ACHN (cell line): Measurements from ENCODE around the gene BIRC3.
"Not testable (repeated sequence)": the region's sequence is repeated elsewhere in the genome, so short reads cannot be mapped to it uniquely, and the experiment has no call there.

ENCODE experiments used
- DNase-seq: peaks from one replicate; pipeline ENCODE4 v3.0.0-alpha.2; 2015
- in situ Hi-C: cut with HindIII; loops from 2 replicates; pipeline ENCODE4 v1.10.0; 2017; ENCODE audit warnings: low sequenced_read_pairs, low pct_ligation_motif_present, low pct_unique_long_range_greater_than_20kb

BIRC3 gene

DNA sequence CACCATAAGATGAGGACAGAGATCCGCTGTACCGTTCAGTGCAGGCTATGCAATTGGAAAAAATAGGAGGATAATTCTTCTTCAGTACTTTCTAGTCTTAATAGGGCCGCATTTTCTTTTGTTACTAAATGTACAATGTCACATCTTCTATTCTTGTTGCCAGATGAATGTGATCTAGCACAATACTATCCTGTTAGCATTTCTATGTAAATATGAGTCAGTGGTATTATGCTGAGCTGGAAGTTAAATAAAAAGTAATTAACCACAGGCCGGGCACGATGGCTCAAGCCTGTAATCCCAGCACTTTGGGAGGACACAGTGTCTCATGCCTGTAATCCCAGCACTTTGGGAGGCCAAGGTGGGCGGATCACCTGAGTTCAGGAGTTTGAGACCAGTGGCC is 24.4 kb upstream of the BIRC3 start:
- in situ Hi-C loops = no loop called here
- no peak for DNase-seq

DNA sequence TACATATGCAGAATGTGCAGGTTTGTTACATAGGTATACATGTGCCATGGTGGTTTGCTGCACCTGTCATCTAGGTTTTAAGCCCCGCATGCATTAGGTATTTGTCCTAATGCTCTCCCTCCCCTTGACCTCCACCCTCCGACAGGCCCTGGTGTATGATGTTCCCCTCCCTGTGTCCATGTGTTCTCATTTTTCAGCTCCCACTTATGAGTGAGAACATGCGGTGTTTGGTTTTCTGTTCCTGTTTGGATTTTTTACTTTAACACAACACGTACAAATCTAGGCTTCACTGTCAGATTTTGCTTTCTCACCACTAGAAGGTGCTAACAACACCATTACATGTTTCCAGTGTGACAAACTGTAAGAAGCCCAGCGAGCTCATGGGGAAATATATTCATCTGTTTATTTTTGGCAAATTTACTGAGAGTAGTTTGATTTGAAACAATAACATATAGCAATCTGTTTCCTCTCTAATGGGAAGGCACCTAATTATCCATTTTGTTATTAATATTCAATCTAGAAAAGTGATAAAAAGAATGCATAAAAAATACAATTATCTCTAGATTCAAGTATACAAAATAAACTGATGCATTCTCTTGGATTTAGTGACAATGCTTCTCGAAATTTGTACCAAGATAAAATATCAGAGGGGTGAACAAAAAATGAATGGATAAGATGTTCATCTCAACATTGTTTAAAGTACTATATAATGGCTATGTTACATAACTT is 23.2 kb upstream of the BIRC3 start:
- DNase-seq = peak; percentile 63
- in situ Hi-C loops = no loop called here

DNA sequence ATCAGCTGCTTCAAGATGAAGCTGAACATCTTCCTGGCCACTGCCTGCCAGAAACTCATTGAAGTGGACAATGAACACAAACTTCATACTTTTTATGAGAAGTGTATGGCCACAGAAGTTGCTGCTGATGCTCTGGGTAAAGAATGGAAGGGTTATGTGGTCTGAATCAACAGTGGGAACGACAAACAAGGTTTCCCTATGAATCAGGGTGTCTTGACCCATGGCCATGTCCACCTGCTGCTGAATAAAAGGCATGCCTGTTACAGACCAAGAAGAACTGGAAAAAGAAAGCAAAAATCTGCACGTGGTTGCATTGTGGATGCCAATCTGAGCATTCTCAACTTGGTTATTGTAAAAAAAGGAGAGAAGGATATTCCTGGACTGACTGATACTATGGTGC is 22.2 kb upstream of the BIRC3 start:
- in situ Hi-C loops = no loop called here
- DNase-seq = no peak

DNA sequence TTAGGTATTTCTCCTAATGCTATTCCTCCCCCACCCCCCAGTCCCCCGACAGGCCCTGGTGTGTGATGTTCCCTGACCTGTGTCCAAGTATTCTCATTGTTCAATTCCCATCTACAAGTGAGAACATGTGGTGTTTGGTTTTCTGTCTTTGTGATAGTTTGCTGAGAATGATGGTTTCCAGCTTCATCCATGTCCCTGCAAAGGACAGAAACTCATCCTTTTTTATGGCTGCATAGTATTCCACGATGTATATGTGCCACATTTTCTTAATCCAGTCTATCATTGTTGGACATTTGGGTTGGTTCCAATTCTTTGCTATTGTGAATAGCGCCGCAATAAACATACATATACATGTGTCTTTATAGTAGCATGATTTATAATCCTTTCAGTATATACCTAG is 20.5 kb upstream of the BIRC3 start:
- in situ Hi-C loops, DNase-seq: not testable (repeated sequence)

DNA sequence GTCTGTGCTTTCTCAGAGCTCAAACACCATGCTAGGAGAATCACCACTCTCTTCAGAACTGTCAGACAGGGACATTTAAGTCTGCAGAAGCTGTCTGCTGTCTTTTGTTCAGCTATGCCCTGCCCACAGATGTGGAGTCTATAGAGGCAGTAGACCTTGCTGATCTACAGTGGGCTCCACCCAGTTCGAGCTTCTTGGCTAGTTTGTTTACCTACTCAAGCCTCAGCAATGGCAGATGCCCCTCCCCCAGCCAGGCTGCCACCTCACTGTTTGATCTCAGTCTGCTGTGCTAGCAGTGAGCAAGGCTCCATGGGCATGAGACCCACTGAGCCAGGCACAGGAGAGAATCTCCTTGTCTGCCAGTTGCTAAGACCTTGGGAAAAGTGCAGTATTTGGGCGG is 16.4 kb upstream of the BIRC3 start:
- in situ Hi-C loops, DNase-seq: not testable (repeated sequence)

DNA sequence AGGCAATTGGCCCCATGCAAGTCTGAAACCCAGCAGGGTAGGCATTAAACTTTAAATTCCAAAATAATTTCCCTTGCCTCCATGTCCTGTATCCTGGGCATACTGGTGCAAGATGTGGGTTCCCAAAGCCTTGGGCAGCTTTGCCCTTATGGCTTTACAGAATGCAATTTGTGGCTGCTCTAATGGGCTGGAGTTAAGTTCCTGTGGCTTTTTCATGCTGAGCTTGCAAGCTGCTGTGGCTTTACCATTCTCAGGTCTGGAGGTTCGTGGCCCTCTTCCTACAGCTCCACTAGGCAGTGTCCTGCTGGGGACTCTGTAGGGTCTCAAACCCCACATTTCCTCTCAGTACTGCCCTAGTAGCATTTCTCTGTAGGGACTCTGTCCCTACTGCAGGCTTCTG is 15.0 kb upstream of the BIRC3 start:
- no peak for DNase-seq
- in situ Hi-C loops = no loop called here

DNA sequence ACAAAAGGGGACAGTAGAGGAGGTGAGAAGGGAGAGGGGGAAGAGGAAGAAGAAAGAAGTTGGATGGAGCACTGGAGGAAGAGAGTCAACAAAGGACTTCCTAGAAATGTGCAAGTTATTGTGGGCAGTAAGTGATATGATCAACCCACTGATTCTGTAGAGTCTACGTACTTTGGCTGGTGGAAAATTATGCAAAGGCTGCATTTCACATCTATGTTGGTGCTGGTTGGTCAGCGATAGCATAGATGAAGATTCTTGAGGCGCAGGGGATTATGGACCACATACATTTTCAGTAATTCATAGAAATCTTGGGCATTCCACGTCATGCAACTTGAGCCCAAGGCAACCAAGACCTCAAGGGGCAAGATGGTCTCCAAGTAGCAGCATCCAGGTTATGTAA is 12.6 kb upstream of the BIRC3 start:
- DNase-seq = no peak
- in situ Hi-C loops = no loop called here

DNA sequence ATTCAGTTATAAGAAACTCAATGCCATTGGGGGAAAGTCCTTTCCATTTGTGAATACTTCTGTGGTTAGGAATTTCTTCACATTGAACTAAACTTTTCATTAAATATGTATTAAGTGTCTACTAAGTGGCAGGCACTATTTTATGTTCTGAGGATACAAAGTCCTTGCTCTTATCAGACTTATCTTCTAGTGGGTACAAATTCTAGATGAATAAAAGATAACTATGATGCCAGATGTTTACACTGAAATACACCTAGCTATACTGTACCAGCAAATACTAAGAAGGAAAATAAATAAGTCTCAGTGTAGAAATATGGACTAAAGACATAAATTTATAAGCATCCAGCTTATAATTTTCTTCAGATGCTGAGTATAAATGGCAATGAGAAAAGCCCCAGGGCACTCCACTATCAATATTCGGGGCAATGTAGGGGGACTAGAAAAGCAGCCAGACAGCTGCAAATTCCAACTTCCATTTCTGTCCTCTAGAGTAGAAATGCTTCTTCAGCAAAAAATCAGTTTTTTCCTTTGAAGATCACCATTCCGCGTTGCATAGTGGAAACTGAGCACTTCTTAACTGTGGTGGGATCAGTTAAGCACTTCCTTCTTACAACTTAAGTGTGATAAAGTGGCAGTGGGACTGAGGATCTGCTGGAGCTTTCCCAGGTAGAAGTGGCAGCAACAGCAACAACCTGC is 11.8 kb upstream of the BIRC3 start:
- in situ Hi-C loops = no loop called here

DNA sequence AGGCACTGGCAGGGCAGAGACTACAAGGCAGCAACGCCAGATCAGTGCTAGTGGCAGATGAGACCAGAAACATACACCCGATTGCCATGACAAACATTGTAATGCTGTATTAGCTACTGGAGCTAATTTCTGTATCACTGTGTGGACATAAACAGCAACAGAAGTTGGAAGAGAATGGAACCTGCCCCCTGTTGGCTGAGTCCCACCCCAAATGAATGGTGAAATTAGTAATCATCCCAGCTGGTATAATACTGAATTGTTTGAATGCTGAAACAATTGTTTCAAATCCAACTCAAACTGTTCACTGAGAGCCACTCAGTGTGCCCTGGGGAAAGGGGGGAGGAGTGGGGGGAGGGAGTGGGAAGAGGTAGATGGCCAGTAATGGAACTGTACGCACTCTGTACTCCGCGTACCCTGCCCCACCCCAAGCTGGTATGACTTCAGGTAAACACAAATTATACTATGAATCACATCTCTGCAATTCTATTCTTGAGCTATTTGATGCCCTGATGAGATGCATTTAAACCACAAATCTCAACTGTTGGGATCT is 11.2 kb upstream of the BIRC3 start:
- no peak for DNase-seq
- in situ Hi-C loops = no loop called here

More for the DNA sequence above, 11.8 kb upstream of the BIRC3 start:
- no peak for DNase-seq

DNA sequence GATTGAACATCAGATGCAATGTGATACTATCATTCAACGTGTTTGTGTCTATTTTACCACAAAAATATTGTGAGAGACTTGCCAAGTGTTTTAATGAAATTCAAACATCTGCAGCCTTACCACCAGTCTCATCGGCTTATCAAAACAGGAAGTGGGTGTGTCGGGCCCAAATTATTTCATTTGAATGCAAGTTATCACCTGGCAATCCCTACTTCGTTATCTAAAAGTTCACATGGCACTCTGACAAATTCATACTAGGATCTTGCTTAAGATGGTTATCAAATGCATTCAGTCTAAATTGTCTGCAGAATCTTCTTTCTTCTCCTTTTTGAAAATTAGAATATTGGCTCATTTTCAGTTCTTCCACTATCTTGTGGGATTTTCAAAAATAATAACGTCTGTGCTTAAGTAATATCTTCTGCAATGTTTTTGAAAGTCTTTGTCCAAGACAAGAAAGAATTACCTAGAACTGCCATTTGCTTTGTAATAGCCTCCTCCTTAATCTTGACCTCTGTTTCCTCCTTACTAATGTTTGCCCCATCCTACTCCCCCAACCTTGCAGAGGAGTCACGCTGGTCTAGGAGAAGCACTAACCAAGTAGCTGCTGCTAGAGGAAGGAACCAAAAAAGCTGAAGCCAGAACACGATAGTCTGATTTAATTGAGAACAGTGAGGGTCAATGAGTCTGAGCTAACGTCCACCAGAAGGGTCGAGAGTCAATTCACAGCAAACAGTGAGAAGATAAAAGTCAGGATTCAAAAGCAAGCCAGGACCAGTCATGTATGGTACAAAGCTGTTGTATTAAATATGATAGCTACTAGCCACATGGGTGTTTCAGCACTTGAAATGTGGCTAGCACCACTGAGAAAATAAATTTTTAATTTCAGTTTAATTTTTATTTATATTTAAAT is 10.2 kb upstream of the BIRC3 start:
- no peak for DNase-seq
- in situ Hi-C loops = no loop called here

DNA sequence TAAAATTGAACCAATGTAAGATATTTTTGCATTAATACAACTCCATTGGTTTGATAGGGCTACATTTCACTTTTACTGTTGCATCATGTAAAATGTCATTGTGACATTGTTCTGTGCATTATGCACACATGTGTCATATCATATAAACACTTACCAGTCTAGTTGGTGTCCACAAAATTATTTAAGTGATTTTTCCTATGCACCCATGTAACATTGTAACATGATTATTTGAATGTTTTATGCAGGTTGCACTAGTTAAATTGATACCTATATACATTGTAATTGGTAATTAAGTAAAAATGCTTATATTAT is 9.6 kb upstream of the BIRC3 start:
- in situ Hi-C loops = no loop called here
- DNase-seq = no peak

DNA sequence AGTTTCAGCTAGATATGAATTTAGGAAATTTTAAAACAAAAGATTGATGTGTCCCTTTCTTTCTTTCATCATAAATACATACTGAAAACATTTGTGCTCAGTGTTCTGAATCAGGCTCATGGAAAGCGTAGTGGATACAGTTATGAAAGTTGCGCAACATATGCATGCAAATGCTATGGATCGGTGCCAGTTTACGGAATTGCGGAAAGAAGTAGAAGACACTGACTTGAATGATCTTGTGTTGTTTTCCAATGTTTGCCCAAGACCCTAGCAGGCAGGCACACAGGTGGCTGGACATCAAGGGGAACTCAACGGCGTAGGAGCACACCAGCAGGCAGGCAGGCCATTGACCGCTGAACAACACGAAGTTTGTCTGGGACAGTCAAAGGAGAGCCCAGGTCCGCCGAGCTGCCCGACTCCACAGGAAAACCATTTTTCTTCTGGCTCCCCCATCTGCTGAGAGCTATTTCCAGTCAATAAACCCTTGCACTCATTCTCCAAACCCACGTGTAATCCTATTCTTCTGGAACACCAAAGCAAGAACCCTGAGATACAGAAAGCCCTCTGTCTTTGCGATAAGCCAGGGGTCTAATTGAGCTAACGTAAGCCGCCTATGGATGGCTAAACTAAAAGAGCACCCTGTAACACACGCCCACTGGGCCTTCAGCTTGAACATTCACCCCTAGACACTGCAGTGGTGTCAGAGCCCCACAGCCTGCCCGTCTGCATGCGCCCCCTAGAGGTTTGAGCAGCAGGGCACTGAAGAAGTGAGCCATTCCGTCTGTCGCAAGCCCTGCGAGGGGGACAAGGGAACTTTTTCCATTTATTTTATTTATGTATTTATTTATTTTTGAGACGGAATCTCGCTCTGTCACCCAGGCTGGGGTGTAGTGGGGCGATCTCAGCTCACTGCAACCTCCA is 7.4 kb upstream of the BIRC3 start:
- no peak for DNase-seq
- in situ Hi-C loops = no loop called here

DNA sequence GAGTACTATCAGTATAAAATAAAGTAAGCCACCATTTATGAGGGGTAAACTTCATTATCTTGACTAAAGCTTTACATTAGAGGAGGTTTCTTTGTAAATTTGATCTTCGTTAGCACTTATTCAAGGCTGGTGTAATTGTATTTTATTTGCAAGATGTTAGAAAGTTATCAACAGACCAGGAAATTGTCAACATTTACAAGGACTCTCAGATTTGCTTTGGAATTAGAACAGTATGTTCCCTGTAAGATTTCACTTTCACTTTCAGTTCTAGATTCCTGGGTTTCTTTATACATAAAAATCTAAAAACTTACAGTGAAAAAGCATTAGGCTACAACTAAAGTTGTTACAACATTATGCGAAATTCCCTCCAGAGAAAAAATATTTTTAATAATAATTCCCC is 4.6 kb upstream of the BIRC3 start:
- DNase-seq = peak; percentile 45
- in situ Hi-C loops = no loop called here

DNA sequence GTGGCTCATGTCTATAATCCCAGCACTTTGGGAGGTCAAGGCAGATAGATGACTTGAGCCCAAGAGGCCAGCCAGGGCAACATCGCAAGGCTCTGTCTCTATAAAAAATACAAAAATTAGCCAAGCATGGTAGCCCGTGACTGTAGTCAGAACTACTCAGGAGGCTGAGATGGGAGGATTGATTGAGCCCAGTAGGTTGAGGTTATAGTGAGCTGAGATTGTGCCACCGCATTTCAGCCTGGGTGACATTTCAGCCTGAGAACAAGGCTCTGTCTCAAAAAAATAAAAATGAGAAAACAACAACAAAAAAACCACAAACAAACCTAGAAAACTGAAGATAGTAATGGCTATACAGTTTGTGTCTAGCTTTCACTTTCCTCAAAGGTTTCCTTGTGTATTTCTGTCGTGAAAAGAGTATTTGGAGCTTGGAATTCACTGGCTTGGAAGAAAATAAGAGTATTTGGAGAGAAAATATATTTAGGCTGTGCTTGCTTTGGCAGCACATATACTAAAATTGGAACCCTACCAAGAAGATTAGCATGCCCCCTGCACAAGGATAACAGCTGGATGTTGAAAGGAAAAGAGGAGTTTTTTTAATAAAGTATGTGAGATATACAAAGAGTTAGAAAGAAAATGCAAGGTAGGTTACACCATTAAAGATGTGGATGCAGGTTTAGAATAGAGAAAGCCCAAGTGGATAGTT is 3.9 kb upstream of the BIRC3 start:
- in situ Hi-C loops = no loop called here

DNA sequence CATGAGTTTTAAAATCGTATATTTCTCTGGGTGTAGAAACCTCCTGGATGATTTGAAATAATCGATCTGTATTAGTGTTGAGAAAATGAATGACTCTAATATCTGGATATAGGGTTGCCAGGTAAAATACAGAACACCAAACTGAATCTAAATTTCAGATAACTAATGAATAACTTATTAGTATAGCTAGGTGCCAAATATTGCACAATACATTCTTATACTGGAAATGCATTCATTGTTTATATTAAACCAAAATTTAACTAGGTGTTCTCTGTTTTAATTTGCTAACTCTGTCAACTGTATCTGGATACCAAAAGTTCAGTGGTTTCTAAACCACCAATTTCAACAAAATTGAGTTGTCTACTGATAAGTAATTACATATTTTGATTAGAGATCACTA is 2.5 kb upstream of the BIRC3 start:
- in situ Hi-C loops = no loop called here
- DNase-seq = no peak

More for the DNA sequence above, 3.9 kb upstream of the BIRC3 start:
- peak; percentile 56 for DNase-seq

DNA sequence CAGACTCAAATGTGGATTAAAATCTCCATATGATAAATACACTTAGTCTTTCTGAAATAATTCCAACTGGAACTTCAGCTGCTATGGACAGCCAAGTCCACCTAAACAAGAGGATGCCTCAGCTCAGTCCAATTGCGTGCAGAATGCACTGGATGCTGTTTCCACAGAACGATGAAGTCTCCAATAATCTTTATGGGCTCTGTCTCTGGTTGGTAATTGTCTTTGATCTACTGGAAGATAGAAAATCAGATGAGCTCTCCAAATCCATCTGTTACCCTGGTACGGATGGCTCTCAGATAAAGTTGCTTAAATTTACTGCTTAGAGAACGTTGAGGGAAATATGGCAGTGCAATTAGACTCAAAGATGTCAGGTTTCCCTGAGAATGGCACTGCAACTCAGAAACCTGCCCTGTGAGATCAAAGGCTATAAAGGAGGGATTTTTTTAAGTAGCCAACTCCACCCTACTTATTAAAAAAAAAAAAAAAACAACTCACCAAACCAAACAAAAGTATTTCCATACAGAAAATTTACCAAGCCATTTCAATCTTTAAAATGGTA is 859 bp upstream of the BIRC3 start:
- in situ Hi-C loops = no loop called here
- DNase-seq = no peak

DNA sequence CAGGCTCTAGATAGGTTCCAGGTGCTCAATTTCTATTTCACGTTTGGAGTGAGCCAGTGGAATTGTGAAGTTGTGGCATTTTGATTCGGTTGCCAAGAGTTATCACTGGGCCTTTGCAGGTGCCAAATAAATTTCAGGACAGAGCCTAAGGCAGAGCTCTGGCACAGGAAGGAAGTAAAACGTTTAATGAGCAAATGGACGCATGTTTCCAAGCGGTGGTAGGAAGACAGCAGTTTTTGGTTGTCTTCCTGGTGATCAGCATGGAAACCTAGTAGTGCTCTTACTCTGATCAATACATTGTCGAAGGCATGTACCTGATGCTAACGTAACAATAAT is 452 bp downstream of the BIRC3 start:
- peak; percentile 47 for DNase-seq
- in situ Hi-C loops = no loop called here
